Stimulated activated naive CD8-positive, alpha-beta T cell treated with anti-CD3 and anti-CD28 coated beads, Interleukin-15, Interleukin-2, amounts not matched to agents 100 U/mL and 50 U/mL, for 24 hours (primary cell): ENCODE measurements around the gene NFKBIZ.
"Not testable (repeated sequence)": the region's sequence is repeated elsewhere in the genome, so short reads cannot be mapped to it uniquely, and the experiment has no call there.

ENCODE experiments used
- ATAC-seq: fragments of 150-1000 bp; cut with Tn5 transposase; one replicate; pipeline ENCODE4 v1.10.0; 2021
- DNase-seq: peaks from one replicate; pipeline ENCODE4 v3.0.0; 2021

The NFKBIZ gene

DNA sequence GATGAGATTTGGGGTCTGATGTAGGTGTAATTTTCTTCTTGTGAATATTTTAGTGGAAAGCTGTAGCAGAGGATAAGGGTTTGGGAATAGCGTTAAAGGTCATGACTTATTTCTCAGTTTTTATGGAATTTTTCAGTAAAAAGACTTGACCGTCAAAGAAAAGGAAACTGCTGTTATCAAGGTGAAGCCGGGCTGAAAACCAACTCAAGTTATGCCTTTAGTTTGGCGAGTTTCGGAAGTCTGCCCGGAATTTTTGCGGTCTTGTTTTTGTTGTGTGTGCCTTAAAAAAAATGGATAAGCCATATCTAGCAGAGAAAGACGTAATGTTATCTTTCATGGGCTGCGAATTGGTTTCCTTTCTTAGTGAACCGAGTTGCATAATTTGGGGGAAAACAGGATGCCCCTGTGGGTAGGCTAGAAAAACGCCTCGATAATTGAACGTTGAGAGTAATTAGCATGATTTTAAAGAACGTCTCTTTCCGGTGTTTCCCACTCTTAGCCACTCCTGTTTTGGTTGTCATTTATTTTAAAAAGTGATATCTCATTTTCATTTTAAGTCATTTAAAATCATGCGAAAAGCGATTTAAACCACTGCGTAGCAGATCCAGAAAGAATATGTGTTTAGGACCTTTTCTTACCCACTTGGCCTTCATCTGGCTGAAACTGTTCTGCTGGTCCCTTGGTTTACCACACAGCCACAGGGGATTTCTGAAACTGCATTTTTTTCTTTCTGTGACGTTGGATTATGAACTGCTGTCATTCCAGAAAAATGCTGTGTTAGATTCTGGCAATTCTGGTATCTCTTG lies 1.1 kb downstream of the NFKBIZ start:
- DNase-seq = peak; percentile 56
- ATAC-seq = peak; percentile 51

DNA sequence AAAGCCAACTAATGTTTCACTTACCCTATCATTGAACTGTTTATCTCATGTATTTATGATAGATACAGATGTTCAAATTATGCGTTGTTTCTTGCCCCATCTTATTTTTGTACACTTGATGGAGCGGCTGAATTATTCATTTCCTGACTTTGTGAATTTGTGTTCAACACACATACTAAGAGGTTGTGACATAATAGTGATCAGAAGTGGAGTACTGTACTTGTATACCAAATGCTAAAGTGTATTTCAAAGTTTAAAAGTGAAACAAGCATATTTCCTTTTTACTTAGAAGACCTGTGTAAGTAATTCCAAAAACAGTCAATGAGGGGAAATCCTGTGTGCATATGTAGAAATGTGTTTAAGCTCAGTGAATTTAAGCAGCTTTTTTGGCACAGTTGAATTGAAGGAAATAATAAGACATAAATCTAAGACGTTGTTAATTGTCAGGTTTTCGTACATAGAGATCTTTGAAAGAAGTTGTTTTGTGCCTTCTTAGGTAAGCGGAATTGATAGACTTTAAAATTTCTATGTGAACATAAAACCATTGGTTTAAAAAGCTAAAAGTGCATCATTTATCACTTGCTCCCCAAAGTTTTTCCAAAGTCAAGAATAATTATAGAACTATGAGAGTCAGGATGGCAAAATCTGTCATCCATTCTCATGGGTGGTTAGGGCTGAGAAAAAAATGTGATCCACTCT lies 1.9 kb downstream of the NFKBIZ start:
- DNase-seq = no peak
- ATAC-seq = no peak

DNA sequence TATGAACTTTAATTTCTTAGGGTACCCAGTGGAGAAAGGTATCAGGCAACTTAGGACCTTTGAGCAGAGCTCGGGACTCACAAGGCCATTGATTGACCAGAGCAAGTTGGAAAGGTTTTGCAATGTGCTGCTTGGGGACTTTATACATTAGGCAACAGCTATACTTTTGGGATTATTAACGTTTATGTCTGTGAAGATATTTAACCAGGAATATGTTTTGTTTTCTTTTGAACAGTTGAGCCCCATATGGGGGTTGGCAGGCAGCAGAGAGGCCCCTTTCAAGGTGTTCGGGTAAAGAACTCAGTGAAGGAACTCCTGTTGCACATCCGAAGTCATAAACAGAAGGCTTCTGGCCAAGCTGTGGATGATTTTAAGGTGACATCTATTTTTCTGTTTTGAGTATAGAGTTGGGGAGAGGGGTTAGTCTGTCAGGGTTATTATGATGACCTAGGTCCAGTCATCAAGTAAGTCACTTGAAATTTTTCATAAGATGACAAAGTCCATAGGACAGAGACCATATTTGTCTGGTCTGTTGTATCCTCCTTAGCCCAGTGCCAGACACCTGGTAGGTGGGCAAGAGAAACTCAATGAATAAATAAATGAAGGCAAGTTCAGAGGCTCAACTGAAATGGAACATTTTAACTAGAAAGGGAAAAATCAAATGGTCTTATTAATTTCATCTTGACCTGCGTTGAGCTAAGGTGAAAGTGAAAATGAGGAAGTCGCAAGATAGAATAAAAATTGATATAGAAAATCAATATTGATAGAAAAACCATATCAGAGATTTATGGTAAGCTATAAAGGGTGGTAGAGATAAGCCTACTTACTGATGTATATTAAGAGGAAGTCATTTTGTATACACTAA lies 2.8 kb downstream of the NFKBIZ start:
- no peak for ATAC-seq
- no peak for DNase-seq

DNA sequence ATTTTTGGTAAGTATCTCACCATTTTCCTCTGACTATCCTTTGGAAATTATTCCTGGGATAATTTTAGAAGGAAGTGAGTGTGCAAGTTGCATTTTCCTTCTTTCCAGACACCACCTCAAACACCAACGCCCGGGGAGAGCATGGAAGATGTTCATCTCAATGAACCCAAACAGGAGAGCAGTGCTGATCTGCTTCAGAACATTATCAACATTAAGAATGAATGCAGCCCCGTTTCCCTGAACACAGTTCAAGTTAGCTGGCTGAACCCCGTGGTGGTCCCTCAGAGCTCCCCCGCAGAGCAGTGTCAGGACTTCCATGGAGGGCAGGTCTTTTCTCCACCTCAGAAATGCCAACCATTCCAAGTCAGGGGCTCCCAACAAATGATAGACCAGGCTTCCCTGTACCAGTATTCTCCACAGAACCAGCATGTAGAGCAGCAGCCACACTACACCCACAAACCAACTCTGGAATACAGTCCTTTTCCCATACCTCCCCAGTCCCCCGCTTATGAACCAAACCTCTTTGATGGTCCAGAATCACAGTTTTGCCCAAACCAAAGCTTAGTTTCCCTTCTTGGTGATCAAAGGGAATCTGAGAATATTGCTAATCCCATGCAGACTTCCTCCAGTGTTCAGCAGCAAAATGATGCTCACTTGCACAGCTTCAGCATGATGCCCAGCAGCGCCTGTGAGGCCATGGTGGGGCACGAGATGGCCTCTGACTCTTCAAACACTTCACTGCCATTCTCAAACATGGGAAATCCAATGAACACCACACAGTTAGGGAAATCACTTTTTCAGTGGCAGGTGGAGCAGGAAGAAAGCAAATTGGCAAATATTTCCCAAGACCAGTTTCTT lies 3.9 kb downstream of the NFKBIZ start:
- ATAC-seq (no peak), DNase-seq (no peak)

DNA sequence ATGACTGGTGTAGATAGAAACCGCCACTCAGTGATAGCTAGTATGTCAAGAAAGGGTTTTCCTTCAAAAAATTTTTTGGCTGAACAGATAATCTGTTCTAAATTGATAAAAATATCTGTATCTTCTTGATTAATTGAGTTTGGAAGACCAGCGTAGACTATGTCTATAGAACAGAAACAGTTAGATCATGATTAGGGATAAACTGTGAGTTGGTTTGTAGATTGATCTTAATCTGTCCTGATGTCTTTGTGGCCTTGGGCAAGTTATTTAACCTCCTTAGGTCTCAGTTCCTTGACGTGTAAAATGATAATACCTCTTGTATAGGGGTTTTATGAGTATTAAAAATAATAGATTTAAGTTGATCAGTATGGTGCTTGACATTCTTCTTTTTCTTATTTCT lies 4.7 kb downstream of the NFKBIZ start:
- no peak for ATAC-seq

DNA sequence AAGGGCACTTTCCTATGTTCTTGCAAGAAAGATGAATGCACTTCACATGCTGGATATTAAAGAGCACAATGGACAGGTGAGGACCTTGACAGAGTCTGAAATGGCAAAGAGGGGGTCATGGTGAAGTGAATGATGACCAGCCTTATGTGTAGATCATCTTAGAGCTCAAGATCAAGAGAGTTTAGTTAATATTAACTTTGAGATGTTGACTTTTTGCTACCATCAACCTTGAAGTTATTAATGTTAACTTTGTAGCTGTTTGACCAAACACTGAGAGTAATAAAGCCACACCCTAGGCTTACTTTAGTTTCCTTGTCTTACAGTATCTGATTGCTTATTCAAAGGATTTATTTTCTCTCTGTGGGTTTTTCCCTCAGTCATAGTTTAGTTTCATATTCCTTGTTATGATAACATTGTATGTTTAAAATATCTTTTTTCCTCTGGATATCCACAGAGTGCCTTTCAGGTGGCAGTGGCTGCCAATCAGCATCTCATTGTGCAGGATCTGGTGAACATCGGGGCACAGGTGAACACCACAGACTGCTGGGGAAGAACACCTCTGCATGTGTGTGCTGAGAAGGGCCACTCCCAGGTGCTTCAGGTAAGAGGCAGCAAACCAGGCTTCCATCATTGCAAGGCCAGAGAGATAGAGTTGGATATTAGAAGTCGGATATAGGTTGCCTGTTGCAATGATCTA lies 5.4 kb downstream of the NFKBIZ start:
- ATAC-seq (no peak), DNase-seq (no peak)

More for the DNA sequence above, 4.7 kb downstream of the NFKBIZ start:
- DNase-seq = no peak

DNA sequence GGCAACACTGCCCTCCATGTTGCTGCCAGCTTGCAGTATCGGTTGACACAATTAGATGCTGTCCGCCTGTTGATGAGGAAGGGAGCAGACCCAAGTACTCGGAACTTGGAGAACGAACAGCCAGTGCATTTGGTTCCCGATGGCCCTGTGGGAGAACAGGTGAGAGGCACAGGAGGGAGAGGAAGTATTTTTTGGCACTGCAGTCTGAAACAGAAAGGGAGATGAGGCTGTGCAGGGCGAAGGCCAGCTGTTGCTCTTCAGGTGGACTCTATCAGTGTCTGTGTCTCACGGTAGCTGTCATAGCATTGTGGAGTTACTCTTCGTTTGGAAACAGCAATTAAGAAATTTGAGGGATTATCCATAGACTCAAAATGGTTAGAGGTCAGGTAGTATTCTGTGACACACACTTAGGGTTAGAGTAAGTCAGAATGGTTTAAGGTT lies 8.0 kb downstream of the NFKBIZ start:
- DNase-seq = no peak
- no peak for ATAC-seq

DNA sequence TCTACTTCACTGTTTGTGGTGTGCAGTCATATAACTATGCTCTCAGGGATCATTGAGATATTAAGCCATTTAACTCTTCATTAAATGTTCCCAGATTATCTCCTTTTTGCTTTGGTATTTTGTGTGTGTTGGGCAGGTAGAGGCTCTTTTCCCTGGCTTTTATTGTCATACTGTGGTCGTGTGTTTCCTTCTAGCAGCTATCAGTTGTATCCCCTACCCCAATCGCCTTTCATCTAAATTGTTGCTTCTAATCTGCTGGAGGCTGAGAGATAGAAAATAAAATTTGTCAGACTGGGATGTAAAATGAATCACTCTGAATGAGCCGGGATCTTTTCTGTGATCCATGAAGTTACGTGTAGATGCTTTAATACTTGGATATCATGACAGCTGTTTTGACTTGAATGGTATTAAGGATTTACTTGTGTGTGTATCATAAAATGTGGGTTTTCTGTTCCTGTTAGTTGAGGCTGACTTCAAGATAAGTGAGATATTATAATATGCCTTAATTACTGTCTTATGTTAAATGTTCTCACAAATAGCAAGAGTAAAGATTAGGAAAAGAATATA lies 9.2 kb downstream of the NFKBIZ start:
- ATAC-seq = no peak

DNA sequence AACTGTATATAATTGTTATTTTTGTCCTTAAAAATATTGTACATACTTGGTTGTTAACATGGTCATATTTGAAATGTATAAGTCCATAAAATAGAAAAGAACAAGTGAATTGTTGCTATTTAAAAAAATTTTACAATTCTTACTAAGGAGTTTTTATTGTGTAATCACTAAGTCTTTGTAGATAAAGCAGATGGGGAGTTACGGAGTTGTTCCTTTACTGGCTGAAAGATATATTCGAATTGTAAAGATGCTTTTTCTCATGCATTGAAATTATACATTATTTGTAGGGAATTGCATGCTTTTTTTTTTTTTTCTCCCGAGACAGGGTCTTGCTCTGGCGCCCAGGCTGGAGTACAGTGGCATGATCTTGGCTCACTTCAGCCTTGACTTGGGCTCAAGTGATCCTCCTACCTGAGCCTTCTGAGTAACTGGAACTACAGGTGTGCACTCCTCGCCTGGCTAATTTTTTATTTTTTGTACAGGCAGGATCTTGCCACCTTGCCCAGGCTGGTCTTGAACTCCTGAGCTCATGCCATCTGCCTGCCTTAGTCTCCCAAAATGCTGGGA lies 10.7 kb downstream of the NFKBIZ start:
- ATAC-seq (no peak), DNase-seq (no peak)

More for the DNA sequence above, 9.2 kb downstream of the NFKBIZ start:
- no peak for DNase-seq

DNA sequence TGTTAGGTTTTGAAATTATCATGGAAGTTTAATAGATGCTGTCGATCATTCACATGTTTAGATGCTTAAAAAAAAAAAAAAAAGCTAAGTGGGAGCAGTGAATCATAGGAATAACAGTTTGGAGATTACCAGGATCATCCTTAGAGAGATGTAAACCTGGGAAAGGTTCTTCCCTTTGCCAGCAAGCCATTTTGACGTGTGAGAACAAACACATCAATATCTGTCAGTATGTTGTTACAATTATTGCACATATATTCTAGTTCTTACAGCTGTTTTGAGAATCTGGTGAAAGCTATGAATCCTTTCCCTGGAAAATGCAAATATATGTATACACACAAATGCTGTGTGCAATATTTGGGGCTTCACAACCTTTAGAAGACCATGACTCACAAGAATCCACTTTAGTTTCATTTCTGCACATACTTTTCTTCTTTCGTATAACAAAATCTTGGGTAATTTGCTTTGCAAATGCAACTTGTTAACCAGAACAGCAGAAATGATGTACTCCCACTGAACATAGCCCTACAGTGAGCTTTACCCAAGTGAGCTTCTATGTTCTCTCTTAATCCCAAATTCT lies 12.0 kb downstream of the NFKBIZ start:
- ATAC-seq = peak; percentile 65
- no peak for DNase-seq

DNA sequence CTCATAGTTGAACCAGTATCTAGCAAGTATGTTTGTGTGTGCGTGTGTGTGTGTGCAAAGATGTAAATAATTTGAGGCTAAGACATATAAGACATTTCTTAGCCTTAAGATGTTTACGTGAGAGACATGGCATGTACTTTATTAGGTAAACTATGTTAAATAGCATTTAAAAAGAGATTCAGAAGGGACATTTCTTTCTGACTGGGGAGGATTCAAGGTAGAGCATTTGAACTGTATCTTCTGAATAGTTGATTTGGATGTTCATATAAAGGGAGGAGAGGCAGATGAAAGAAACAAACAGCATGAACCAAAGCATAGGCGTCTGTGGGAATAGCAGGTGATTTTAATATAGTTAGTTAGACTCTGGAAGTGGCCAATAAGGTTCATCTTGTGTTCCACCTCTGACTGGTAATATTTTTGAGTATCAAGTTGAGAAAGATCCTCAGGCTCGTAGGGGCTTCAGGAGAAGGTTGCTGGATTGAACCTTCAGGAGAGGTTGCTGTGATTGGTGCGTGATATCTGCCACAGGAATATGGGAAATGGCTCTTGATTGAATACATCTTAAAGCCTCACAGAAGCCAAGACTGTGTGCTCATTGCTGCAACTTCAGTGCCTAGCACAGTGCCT lies 12.6 kb downstream of the NFKBIZ start:
- DNase-seq = no peak
- no peak for ATAC-seq

DNA sequence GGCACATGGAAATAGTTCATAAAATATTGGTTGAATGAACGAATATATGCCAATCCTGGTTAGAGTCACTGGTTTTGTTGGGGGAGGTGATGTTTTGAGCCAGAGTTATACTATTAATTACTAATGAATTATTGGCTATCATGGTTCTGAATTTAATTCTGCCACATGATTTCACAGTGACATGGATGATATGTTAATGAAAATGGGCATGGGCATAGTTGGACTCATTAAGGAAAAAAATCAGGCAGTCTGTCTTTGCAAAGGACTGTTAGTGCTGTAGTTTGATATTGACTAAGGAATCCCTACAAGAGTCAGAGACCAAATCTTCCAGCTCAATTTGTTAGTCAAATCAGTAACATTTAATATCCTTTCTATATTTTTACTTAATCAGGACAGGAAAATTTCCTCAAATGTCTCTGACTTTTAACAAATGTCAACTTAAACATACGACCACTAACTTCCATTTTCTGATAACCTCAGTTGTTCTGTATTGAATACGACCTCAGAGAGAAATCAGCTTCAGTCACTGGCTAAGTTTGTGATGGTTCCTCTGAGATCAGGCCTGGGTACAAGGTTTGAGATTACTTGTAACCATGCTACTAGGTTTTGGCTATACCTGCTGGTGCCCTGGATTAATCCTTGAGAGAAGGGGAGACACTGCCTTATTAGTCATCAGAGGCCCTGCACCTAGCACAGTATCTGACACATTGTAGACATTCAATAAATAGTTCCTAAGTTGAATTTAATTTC lies 13.3 kb downstream of the NFKBIZ start:
- DNase-seq = no peak

DNA sequence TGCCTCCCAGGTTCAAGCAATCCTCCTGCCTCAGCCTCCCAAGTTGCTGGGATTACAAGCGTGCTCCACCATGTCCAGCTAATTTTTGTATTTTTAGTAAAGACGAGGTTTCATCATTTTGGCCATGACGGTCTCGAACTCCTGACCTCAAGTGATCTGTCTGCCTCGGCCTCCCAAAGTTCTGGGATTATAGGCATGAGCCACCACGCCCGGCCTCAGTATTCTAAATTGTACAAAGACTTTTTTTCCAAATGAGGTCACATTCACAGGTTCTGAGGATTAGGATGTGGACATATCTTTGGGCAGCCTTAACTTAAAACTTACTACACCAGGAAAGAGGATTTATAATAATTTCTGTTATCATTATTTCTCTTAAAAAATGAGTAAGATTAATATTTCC lies 15.6 kb downstream of the NFKBIZ start:
- ATAC-seq, DNase-seq: not testable (repeated sequence)

More for the DNA sequence above, 13.3 kb downstream of the NFKBIZ start:
- peak; percentile 61 for ATAC-seq

DNA sequence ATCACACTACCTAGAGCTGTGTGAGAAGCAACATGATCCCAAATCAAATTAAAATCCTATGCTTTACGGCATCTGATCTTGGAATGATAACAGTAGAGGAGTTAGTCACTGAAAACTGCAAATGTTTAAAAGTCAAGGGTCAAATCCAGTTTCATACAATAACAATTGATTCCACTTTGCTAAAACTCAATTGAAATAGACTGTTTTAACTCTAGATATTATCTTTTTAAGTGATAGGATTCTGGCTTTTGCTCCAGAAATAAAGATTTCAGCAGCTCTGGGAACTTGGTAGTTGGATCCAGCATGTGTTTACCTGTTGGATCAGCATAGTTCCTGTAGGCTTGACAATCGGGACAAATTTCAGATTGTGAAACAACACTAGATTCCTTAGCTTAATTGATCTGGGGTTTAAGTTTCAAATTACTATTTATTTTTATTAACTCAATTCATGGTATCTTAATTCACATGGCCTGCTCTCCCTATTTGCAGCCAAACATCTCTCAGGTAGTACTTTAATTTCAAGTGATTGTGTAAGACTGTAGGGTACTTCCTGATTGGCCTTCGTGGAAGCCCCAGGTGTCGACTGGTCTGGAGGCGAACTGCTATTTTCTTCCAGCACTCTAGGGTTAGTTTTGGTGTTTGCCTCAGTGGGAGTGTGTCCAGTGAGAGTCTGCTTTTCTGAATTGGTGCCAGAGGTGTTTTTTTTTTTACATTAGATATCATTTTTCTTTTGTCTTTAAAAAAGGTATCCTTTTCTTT lies 16.6 kb downstream of the NFKBIZ start:
- no peak for ATAC-seq
- DNase-seq = no peak

DNA sequence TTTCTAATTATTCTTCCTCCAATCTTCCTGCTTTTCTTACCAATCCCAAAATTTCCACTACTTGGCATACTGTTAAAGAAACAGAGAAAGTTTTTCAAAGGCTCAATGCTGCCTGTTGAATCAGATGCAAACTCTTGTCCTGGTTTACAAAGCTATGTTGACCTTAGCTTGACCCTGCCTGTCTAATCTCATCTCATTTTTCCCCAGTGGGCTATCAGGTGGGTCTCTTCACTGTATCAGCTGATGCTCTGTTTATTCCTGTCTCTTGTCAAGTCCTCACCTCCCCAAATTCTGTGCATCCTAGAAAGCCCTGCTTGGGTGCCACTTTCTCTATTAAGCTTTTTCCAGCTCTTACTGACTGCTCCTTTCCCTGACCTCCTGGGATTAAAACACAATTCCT lies 18.2 kb downstream of the NFKBIZ start:
- DNase-seq (no peak), ATAC-seq (no peak)

DNA sequence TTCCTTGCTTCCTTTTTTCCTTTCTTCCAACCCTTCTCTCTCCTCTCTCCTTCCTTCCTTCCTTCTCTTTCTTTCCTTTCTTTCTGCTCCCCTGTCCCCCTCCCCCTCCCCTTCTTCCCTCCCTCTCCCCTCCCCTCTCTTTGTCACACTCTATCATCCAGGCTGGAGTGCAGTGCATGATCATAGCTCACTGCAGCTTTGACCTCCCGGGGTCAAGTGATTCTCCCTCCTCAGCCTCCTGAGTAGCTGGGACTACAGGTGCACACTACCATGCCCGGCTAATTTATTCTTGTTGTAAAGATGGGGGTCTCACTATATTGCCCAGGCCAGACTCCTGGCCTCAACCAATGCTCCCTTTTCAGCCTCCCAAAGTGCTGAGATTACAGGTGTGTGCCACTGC lies 18.7 kb downstream of the NFKBIZ start:
- ATAC-seq (no peak), DNase-seq (no peak)

DNA sequence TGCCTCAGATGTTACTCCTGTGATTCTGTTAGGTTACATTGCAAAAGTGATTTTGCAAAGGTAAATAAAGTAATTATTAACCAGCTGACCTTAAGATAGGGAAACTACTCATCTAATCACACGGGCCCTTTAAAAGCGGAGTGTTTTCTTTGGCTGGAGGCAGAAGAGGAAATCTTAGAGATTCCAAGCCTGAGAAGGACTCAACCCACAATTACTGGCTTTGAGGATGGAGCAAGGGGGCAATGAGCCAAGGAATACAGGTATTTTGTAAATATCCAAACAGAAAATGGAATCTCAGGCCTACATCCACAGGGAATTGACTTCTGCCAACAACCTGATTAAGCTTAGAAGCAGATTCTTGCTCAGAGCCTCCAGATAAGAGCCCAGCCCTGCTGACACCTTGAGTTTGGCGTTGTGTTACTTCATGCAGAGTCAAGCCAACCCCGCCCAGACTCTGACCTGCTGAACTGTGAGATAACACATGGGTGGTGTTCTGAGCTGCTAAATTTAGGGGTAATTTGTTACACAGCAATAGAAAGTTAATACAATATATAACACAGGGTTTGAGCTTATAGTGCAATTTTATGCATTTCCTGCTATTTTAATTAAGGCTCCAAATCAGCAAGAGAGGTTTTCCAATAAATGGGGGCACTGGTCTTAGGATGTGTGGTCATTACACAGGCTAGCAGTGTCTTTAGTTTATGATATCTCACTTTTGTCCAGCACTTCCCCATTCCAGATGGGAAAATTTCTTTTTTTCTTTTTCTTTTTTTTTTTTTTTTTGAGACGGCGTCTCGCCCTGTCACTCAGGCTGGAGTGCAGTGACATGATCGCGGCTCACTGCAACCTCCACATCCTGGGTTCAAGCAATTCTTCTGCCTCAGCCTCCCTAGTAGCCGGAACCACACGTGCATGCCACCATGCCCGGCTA lies 19.5 kb downstream of the NFKBIZ start:
- ATAC-seq = no peak

More for the DNA sequence above, 19.5 kb downstream of the NFKBIZ start:
- DNase-seq = no peak
